ENCODE results near the gene VSIR.
A peak's percentile ranks its signal among the peaks of the same experiment; 100 is the strongest.

Gene VSIR

GRCh38 chr10:71731791-71732190 lies 41.5 kb downstream of the VSIR start:
- H3K27me3 ChIP-seq (ENCODE audit: low read depth, low read length), result no peaks in the 10 kb centered on the region
- H3K36me3 ChIP-seq (ENCODE audit: control insufficient read depth in 1 of 2, insufficient read depth in 2 of 2, low read length in 2 of 2), result no peaks in the 10 kb centered on the region
- peaks cover 22 to 27% of the 10 kb centered on the region in 2 donors for H3K4me1 ChIP-seq (ENCODE audit: control insufficient read depth in 1 of 2, insufficient read depth in 2 of 2, low read length in 2 of 2)
- H3K9me3 ChIP-seq (ENCODE audit: control insufficient read depth in 1 of 2, low read length in 2 of 2), result no peaks in the 10 kb centered on the region
- no peak overlapping the region for H3K27ac ChIP-seq (ENCODE audit: low read length)
- H3K4me3 ChIP-seq (ENCODE audit: low read depth in 1 of 2, low read length in 2 of 2), result no peak overlapping the region

GRCh38 chr10:71729161-71729636 lies 44.1 kb downstream of the VSIR start:
- Histone ChIP-seq H3K4me1 (ENCODE audit: control insufficient read depth in 1 of 2, insufficient read depth in 2 of 2, low read length in 2 of 2) (peaks cover 23 to 32% of the 10 kb centered on the region in 2 donors), H3K4me3 (ENCODE audit: low read depth in 1 of 2, low read length in 2 of 2) (no peak overlapping the region), H3K36me3 (ENCODE audit: control insufficient read depth in 1 of 2, insufficient read depth in 2 of 2, low read length in 2 of 2) (no peaks in the 10 kb centered on the region), H3K27ac (ENCODE audit: low read length) (peak overlapping the region; percentile 27), H3K9me3 (ENCODE audit: control insufficient read depth in 1 of 2, low read length in 2 of 2) (no peaks in the 10 kb centered on the region), H3K27me3 (ENCODE audit: low read depth, low read length) (no peaks in the 10 kb centered on the region)

GRCh38 chr10:71727738-71728737 lies 45.3 kb downstream of the VSIR start:
- Histone ChIP-seq H3K27me3 (ENCODE audit: low read depth, low read length) (no peaks in the 10 kb centered on the region), H3K9me3 (ENCODE audit: control insufficient read depth in 1 of 2, low read length in 2 of 2) (no peaks in the 10 kb centered on the region), H3K27ac (ENCODE audit: low read length) (peak overlapping the region; percentile 67), H3K4me1 (ENCODE audit: control insufficient read depth in 1 of 2, insufficient read depth in 2 of 2, low read length in 2 of 2) (peaks cover 23 to 32% of the 10 kb centered on the region in 2 donors), H3K4me3 (ENCODE audit: low read depth in 1 of 2, low read length in 2 of 2) (peak overlapping the region; percentile 19 to 26), H3K36me3 (ENCODE audit: control insufficient read depth in 1 of 2, insufficient read depth in 2 of 2, low read length in 2 of 2) (no peaks in the 10 kb centered on the region)

- H3K9me3 ChIP-seq (ENCODE audit: control insufficient read depth in 1 of 2, low read length in 2 of 2), result no peaks in the 10 kb centered on the region
- peak overlapping the region; percentile 67 for H3K27ac ChIP-seq (ENCODE audit: low read length)
- H3K27me3 ChIP-seq (ENCODE audit: low read depth, low read length), result no peaks in the 10 kb centered on the region
- H3K4me3 ChIP-seq (ENCODE audit: low read depth in 1 of 2, low read length in 2 of 2), result peak overlapping the region in 1 of 2 donors; percentile 26
- H3K36me3 ChIP-seq (ENCODE audit: control insufficient read depth in 1 of 2, insufficient read depth in 2 of 2, low read length in 2 of 2), result no peaks in the 10 kb centered on the region
- H3K4me1 ChIP-seq (ENCODE audit: control insufficient read depth in 1 of 2, insufficient read depth in 2 of 2, low read length in 2 of 2), result peaks cover 23 to 32% of the 10 kb centered on the region in 2 donors
Measured at GRCh38 chr10:71727105-71727737, 46.1 kb downstream of the VSIR start.

- no peaks in the 10 kb centered on the region for H3K9me3 ChIP-seq (ENCODE audit: control insufficient read depth in 1 of 2, low read length in 2 of 2)
- H3K4me1 ChIP-seq (ENCODE audit: control insufficient read depth in 1 of 2, insufficient read depth in 2 of 2, low read length in 2 of 2), result peaks cover 23 to 32% of the 10 kb centered on the region in 2 donors
- peak overlapping the region; percentile 67 for H3K27ac ChIP-seq (ENCODE audit: low read length)
- H3K4me3 ChIP-seq (ENCODE audit: low read depth in 1 of 2, low read length in 2 of 2), result no peak overlapping the region
- no peaks in the 10 kb centered on the region for H3K36me3 ChIP-seq (ENCODE audit: control insufficient read depth in 1 of 2, insufficient read depth in 2 of 2, low read length in 2 of 2)
- H3K27me3 ChIP-seq (ENCODE audit: low read depth, low read length), result no peaks in the 10 kb centered on the region
Measured at GRCh38 chr10:71726580-71727104, 46.7 kb downstream of the VSIR start.

GRCh38 chr10:71725998-71726579 lies 47.2 kb downstream of the VSIR start:
- Histone ChIP-seq H3K36me3 (ENCODE audit: control insufficient read depth in 1 of 2, insufficient read depth in 2 of 2, low read length in 2 of 2) (no peaks in the 10 kb centered on the region), H3K9me3 (ENCODE audit: control insufficient read depth in 1 of 2, low read length in 2 of 2) (no peaks in the 10 kb centered on the region), H3K4me1 (ENCODE audit: control insufficient read depth in 1 of 2, insufficient read depth in 2 of 2, low read length in 2 of 2) (peaks cover 23 to 32% of the 10 kb centered on the region in 2 donors), H3K27me3 (ENCODE audit: low read depth, low read length) (no peaks in the 10 kb centered on the region), H3K4me3 (ENCODE audit: low read depth in 1 of 2, low read length in 2 of 2) (no peak overlapping the region), H3K27ac (ENCODE audit: low read length) (peak overlapping the region; percentile 67)

- H3K36me3 ChIP-seq (ENCODE audit: control insufficient read depth in 1 of 2, insufficient read depth in 2 of 2, low read length in 2 of 2), result no peaks in the 10 kb centered on the region
- peaks cover 23 to 32% of the 10 kb centered on the region in 2 donors for H3K4me1 ChIP-seq (ENCODE audit: control insufficient read depth in 1 of 2, insufficient read depth in 2 of 2, low read length in 2 of 2)
- no peaks in the 10 kb centered on the region for H3K27me3 ChIP-seq (ENCODE audit: low read depth, low read length)
- no peaks in the 10 kb centered on the region for H3K9me3 ChIP-seq (ENCODE audit: control insufficient read depth in 1 of 2, low read length in 2 of 2)
- H3K27ac ChIP-seq (ENCODE audit: low read length), result no peak overlapping the region
- H3K4me3 ChIP-seq (ENCODE audit: low read depth in 1 of 2, low read length in 2 of 2), result no peak overlapping the region
Measured at GRCh38 chr10:71725249-71725648, 48.1 kb downstream of the VSIR start.

GRCh38 chr10:71724539-71724938 lies 48.8 kb downstream of the VSIR start:
- no peaks in the 10 kb centered on the region for H3K9me3 ChIP-seq (ENCODE audit: control insufficient read depth in 1 of 2, low read length in 2 of 2)
- no peaks in the 10 kb centered on the region for H3K27me3 ChIP-seq (ENCODE audit: low read depth, low read length)
- no peak overlapping the region for H3K27ac ChIP-seq (ENCODE audit: low read length)
- H3K4me1 ChIP-seq (ENCODE audit: control insufficient read depth in 1 of 2, insufficient read depth in 2 of 2, low read length in 2 of 2), result peaks cover 23 to 33% of the 10 kb centered on the region in 2 donors
- no peak overlapping the region for H3K4me3 ChIP-seq (ENCODE audit: low read depth in 1 of 2, low read length in 2 of 2)
- no peaks in the 10 kb centered on the region for H3K36me3 ChIP-seq (ENCODE audit: control insufficient read depth in 1 of 2, insufficient read depth in 2 of 2, low read length in 2 of 2)

- Histone ChIP-seq H3K27ac (ENCODE audit: low read length) (no peak overlapping the region), H3K4me1 (ENCODE audit: control insufficient read depth in 1 of 2, insufficient read depth in 2 of 2, low read length in 2 of 2) (peaks cover 16 to 32% of the 10 kb centered on the region in 2 donors), H3K4me3 (ENCODE audit: low read depth in 1 of 2, low read length in 2 of 2) (no peak overlapping the region)
Measured at GRCh38 chr10:71723311-71723710, 50.0 kb downstream of the VSIR start.

GRCh38 chr10:71722849-71723248 lies 50.5 kb downstream of the VSIR start:
- H3K9me3 ChIP-seq (ENCODE audit: control insufficient read depth in 1 of 2, low read length in 2 of 2), result no peaks in the 10 kb centered on the region
- no peaks in the 10 kb centered on the region for H3K27me3 ChIP-seq (ENCODE audit: low read depth, low read length)
- no peaks in the 10 kb centered on the region for H3K36me3 ChIP-seq (ENCODE audit: control insufficient read depth in 1 of 2, insufficient read depth in 2 of 2, low read length in 2 of 2)
- no peak overlapping the region for H3K4me3 ChIP-seq (ENCODE audit: low read depth in 1 of 2, low read length in 2 of 2)
- peaks cover 12 to 32% of the 10 kb centered on the region in 2 donors for H3K4me1 ChIP-seq (ENCODE audit: control insufficient read depth in 1 of 2, insufficient read depth in 2 of 2, low read length in 2 of 2)
- no peak overlapping the region for H3K27ac ChIP-seq (ENCODE audit: low read length)

More at GRCh38 chr10:71723311-71723710, 50.0 kb downstream of the VSIR start:
- no peaks in the 10 kb centered on the region for H3K9me3 ChIP-seq (ENCODE audit: control insufficient read depth in 1 of 2, low read length in 2 of 2)
- H3K36me3 ChIP-seq (ENCODE audit: control insufficient read depth in 1 of 2, insufficient read depth in 2 of 2, low read length in 2 of 2), result no peaks in the 10 kb centered on the region
- H3K27me3 ChIP-seq (ENCODE audit: low read depth, low read length), result no peaks in the 10 kb centered on the region

GRCh38 chr10:71721313-71721712 lies 52.0 kb downstream of the VSIR start:
- Histone ChIP-seq H3K36me3 (ENCODE audit: control insufficient read depth in 1 of 2, insufficient read depth in 2 of 2, low read length in 2 of 2) (no peaks in the 10 kb centered on the region), H3K9me3 (ENCODE audit: control insufficient read depth in 1 of 2, low read length in 2 of 2) (no peaks in the 10 kb centered on the region), H3K4me1 (ENCODE audit: control insufficient read depth in 1 of 2, insufficient read depth in 2 of 2, low read length in 2 of 2) (peaks cover 0 to 28% of the 10 kb centered on the region in 2 donors), H3K27ac (ENCODE audit: low read length) (no peak overlapping the region), H3K27me3 (ENCODE audit: low read depth, low read length) (no peaks in the 10 kb centered on the region), H3K4me3 (ENCODE audit: low read depth in 1 of 2, low read length in 2 of 2) (no peak overlapping the region)
